HG03045 (cell line): ENCODE measurements around the gene NAIF1.
"Not testable (repeated sequence)": the region's sequence is repeated elsewhere in the genome, so short reads cannot be mapped to it uniquely, and the experiment has no call there.

Experiments
- ATAC-seq: cut with Tn5 transposase; IDR thresholded peaks from one replicate; pipeline ENCODE4 v1.9.1; 2021; ENCODE audit warnings: mild to moderate bottlenecking, moderate library complexity; ENCODE audit not compliant: unreplicated experiment

NAIF1 gene

DNA sequence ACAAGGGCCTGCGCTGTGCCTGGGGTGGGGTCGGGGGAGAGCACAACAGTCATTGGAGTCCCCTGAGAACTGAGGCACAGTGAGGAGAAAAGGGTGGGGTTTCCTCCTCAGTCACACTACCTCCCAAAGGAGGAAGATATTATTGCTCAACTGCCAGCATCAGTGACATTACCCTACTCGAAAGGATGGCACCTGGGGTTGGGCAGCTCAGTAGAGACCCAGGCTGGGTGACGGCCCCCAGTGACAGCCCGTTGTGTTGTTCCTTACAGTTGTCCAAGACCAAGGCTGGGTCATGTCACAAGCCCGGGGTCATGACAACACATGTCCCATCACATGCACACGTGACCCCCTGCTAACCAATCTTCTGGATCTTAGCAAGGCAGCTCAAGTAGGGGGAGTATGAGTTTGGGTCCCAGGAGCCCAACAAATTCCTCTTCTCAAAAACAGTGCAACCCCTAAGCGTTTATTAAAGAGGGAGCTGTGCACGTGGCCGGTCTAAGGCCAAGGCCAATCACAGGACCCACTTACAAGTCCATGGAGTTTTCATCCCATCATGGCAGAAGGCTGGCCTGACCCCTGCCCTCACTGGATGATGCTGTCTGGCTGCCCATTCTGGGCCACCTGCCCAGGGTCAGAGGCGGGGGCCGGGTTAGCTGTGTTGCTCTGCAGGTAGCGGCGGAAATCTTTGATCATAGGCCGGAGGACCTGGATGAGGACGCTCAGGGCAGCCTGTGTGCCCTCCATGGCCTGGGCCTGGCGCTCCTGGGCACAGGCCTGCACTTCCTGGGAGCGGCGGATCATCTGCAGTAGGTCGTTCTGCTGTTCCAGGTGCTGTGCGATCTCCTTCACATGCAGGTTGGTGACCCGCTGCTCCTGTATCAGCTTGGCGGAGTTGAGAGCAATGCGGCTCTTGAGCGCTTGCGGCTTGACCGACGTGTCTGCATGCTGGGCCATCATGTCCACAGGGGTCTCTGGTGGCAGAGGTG, 4.0 kb downstream of the NAIF1 start:
- no peak for ATAC-seq

DNA sequence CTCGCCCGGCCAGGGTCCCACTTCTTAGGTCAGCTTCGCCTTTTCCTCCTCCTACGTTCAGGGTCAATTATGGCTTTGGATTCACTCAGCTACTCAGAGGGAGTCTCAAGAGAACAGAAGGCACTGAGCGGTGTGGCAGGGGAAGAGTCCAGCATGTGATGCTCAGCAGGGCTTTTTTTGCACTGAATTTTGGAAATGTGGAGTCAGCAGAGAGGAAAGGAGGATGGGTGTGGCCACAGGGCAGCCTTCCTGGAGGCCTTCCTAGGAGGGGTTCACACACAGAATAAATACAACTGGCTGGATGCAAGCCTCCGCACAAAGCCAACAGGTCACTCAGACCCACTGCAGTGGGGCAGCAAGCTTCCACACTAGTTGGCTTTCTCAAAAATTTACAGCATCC, 4.8 kb downstream of the NAIF1 start:
- no peak for ATAC-seq

DNA sequence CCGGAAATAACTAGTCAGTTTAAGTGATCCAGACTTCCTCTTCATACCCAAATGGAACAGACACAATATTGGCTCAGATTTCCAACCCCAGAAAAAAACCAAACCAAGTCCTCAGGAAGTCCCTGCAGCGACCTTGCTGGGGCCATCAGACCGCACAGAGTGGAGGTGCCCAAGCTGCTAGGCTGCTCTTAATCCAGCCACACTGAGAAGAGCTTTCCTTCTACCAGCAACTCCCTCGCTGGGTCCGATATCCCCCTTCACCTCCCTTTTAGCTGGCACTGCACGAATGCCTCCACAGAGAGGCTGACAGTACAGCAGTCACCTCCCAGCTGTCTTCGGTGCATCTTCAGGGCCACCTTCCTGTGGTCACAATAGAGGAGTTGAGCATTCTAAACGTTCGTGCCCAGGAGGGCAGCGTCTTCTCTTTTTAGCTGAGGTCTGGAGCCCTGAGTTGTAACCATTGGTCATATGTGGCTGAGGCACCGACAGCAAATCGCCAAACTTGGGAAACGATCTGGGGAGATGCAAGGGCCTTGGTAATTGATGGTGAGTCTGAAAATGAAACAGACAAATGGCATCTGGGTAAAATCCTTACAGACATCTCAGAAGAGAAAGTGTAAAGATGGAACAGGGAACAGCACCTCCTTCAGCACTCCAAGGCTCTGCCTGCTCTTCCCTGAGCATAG, 5.7 kb downstream of the NAIF1 start:
- no peak for ATAC-seq

- no peak for ATAC-seq
Measured at GRCh38 chr9:128059365-128059983, 7.6 kb downstream of the NAIF1 start.

GRCh38 chr9:128057724-128058409, 9.3 kb downstream of the NAIF1 start:
- ATAC-seq, result no peak

DNA sequence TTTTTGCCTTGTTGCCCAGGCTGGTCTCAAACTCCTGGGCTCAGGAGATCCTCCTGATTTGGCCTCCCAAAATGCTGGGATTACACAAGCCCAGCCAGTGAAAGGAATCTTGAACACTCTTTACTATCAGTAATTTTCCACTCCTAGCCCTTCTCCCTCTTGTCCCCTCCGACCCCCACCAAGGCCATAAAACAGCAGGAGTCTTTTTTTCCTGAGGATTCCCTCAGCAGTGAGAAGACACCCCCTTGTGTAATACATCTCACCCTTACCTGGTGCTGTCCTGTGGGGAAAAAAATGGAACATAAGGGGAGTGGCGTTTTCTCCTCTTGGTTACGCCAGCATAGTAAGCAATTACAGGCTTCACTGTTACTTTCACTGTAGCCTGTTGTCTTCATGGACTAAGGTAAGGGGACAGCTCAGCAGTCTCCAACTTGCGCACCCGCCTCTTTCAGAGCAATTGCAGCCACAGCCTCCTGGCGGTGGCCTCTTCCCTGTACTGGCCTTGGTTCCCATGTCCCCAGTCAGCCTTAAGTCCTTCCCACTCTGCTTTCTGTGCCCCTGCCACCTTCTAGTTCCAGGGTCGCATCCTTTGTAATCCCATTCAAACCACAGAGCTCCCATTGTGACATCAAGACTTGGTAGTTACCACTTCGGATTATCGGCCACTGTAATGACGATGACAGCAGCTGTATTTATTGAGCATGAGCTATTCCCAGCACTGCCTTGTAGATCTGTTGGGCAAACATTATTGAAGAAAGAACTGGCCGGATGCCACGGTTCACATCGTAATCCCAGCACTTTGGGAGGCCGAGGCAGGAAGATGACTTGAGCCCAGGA, 10.0 kb downstream of the NAIF1 start:
- ATAC-seq, result no peak

DNA sequence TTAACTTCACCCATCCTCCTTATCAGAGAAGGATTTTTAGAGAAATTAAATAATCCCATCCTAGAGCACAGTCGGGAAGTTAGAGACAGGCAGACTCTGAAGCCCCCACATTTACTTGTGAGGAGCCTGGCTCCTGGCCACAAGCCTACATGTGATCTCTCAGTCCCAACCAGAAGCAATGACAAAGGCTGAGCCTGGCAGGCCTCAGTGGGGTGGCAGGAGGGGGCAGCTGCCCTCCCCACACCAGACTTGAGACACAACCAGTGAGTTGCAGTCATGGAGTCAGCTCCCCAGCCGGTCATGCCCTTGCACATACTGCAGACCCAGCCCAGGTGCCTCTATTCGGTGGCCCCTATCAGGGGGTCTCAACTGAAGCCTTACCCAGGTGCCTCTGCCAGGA, 11.0 kb downstream of the NAIF1 start:
- ATAC-seq, result no peak

- no peak for ATAC-seq
Measured at GRCh38 chr9:128055344-128056040, 11.6 kb downstream of the NAIF1 start.

DNA sequence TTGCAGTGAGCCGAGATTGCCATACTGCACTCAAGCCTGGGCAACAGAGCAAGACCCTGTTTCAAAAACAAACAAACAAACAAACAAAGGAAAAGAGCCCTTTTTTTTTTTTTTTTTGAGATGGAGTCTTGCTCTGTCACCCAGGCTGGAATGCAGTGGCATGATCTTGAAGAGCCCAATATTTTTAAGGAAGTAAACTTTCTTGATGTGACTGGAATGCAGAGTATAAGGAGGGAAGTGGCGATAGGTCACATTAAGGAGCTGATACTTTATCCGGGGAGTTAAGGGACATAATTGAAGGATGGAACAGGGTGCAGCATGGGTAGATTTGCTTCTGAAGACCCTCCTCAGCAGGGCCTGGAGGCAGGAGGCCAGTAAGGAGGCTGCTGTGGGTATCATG, 13.0 kb downstream of the NAIF1 start:
- ATAC-seq, result no peak

- ATAC-seq, result no peak
Measured at GRCh38 chr9:128053560-128053959, 13.6 kb downstream of the NAIF1 start.

DNA sequence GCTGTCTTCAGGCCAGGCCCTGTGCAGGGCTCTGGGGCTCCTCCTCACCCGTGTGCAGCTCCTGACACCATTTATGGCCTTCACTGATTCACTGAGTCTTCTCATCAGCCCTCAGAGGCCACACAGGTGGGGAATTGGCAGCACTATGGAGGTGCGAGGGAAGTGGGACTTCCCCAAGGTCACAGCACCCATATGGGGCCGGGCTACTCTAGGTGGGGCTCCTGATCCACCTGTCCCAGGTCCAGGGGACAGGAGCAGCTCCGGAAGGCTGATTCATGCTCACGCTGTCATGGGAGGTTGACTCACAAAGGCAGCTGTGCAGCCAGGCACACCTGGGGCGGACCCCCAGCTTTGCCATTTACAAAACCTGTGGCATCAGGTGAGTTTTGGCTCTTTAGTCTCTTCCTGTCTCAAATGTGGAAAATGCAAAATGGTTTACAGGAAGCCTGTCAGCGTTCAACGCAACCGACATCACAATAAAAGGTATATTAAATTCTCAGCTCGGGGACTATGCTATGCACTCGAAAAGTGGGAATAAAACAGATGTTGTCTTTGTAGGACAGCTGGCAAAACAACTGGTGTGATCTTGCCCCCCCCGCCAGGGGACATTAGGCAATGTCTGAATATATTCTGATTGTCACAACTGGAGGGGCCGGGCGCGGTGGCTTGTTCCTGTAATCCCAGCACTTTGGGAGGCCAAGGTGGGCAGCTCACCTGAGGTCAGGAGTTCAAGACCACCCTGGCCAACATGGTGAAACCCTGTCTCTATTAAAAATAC, 15.0 kb downstream of the NAIF1 start:
- ATAC-seq, result no peak

DNA sequence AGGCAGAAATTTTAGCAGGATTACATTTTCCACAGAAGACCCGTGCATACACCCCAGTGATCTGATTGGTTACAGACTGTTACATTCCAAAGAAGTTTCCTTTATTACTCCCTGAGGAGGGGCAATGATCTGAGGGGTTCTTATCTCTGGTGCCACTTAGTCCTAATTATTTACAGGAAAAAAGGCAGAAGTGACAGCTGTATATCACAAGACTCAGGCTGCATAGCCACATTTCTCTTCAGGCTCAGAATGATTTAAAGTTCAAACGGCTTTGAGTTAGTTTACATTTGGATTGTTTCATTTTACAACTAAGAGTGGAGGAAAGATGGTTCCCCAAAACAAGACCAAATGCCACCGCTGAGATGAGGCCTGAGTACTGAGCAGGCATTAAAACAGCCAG, 17.3 kb downstream of the NAIF1 start:
- no peak for ATAC-seq

GRCh38 chr9:128048663-128049062, 18.5 kb downstream of the NAIF1 start:
- ATAC-seq, result no peak

DNA sequence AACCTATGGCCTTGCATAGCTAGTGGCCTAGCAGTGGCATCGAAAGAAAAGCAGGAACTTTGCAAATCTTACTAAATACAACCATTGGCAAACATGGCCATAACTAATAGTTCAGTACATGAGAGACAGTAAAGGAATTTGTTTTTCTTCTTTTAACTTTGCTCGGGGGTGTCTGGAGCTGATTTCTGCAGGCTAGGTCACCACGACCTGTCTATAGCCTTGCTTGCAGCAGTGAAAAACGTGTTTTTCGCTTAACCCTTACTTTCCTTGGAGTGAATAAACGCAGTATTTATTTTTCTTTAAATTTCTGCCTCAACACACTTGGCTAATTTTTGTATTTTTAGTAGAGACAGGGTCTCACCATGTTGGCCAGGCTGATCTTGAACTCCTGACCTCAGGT, 19.9 kb downstream of the NAIF1 start:
- ATAC-seq, result no peak

DNA sequence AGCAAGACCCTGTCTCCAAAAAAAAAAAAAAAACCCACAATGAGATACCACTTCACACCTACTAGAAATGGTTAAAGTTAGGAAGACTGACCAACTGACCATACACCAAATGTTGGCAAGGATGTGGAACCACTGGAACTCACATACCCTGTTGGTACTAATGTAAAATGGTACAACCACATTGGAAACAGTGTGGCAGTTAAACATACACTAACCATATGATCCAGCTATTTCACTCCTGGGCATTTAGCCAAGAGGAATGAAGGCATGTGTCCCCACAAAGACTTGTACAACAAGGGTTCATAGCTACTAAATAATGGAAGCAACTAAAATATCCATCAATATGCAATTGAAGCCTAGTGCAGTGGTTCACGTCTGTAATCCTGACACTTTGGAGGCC, 21.3 kb downstream of the NAIF1 start:
- ATAC-seq, result no peak

GRCh38 chr9:128045409-128045808, 21.7 kb downstream of the NAIF1 start:
- ATAC-seq, result not testable (repeated sequence)

DNA sequence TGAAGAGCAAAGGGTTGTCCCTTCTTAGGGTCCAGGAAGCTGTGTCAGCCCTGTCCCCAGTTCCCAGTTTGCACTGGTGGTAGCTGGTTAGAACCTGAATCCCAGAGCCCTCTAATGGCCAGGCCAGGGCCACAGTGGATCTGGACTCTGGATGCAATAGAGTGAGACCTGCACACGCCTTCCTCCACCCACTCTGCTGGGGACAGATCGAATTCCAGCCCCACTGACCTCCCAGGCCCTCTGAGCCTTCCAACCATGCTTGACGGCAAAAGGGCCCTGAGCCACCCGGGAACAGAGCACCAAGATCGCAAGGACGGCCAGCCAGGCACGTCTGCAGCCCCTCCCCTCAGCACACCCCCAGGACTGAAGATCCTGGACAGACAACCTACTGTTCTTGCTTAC, 23.7 kb downstream of the NAIF1 start:
- no peak for ATAC-seq

GRCh38 chr9:128042043-128042442, 25.1 kb downstream of the NAIF1 start:
- no peak for ATAC-seq

DNA sequence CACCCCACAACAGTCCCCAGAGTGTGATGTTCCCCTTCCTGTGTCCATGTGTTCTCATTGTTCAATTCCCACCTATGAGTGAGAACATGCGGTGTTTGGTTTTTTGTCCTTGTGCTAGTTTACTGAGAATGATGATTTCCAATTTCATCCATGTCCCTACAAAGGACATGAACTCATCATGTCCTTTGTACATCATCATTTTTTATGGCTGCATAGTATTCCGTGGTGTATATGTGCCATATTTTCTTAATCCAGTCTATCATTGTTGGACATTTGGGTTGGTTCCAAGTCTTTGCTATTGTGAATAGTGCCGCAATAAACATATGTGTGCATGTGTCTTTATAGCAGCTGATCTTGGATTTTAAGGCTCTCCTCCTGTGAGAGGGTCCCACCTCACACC, 26.3 kb downstream of the NAIF1 start:
- ATAC-seq, result not testable (repeated sequence)
